ENCODE results near the gene MINDY2.
"Not testable (repeated sequence)": the region's sequence is repeated elsewhere in the genome, so short reads cannot be mapped to it uniquely, and the experiment has no call there.

The MINDY2 gene

GRCh38 chr15:58852347-58852746, 81.2 kb downstream of the MINDY2 start:
- TF ChIP-seq, protein P1, sequence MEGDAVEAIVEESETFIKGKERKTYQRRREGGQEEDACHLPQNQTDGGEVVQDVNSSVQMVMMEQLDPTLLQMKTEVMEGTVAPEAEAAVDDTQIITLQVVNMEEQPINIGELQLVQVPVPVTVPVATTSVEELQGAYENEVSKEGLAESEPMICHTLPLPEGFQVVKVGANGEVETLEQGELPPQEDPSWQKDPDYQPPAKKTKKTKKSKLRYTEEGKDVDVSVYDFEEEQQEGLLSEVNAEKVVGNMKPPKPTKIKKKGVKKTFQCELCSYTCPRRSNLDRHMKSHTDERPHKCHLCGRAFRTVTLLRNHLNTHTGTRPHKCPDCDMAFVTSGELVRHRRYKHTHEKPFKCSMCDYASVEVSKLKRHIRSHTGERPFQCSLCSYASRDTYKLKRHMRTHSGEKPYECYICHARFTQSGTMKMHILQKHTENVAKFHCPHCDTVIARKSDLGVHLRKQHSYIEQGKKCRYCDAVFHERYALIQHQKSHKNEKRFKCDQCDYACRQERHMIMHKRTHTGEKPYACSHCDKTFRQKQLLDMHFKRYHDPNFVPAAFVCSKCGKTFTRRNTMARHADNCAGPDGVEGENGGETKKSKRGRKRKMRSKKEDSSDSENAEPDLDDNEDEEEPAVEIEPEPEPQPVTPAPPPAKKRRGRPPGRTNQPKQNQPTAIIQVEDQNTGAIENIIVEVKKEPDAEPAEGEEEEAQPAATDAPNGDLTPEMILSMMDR (IDR thresholded peaks at IDR 0.05; ENCODE audit: control insufficient read depth, extremely low read depth, insufficient read depth): no peak
- H3K4me3 ChIP-seq (ENCODE audit: low read depth, low read length): no peak overlapping the region
- no peak for DNase-seq (ENCODE audit: low read depth)

GRCh38 chr15:58854593-58854992, 83.5 kb downstream of the MINDY2 start:
- no peak for DNase-seq (ENCODE audit: low read depth)
- TF ChIP-seq, protein P1 (IDR thresholded peaks at IDR 0.05; ENCODE audit: control insufficient read depth, extremely low read depth, insufficient read depth): no peak
- no peak overlapping the region for H3K4me3 ChIP-seq (ENCODE audit: low read depth, low read length)

- TF ChIP-seq, protein P1 (IDR thresholded peaks at IDR 0.05; ENCODE audit: control insufficient read depth, extremely low read depth, insufficient read depth): no peak
- DNase-seq (ENCODE audit: low read depth): no peak
- H3K4me3 ChIP-seq (ENCODE audit: low read depth, low read length): no peak overlapping the region
Observed at GRCh38 chr15:58856086-58856485, 85.0 kb downstream of the MINDY2 start.

- DNase-seq (ENCODE audit: low read depth); H3K4me3 ChIP-seq (ENCODE audit: low read depth, low read length): not testable (repeated sequence)
Observed at GRCh38 chr15:58856621-58857020, 85.5 kb downstream of the MINDY2 start.

- TF ChIP-seq, protein P1 (IDR thresholded peaks at IDR 0.05; ENCODE audit: control insufficient read depth, extremely low read depth, insufficient read depth): no peak
- no peak overlapping the region for H3K4me3 ChIP-seq (ENCODE audit: low read depth, low read length)
- DNase-seq (ENCODE audit: low read depth): no peak
Observed at GRCh38 chr15:58862326-58862725, 91.2 kb downstream of the MINDY2 start.

DNA sequence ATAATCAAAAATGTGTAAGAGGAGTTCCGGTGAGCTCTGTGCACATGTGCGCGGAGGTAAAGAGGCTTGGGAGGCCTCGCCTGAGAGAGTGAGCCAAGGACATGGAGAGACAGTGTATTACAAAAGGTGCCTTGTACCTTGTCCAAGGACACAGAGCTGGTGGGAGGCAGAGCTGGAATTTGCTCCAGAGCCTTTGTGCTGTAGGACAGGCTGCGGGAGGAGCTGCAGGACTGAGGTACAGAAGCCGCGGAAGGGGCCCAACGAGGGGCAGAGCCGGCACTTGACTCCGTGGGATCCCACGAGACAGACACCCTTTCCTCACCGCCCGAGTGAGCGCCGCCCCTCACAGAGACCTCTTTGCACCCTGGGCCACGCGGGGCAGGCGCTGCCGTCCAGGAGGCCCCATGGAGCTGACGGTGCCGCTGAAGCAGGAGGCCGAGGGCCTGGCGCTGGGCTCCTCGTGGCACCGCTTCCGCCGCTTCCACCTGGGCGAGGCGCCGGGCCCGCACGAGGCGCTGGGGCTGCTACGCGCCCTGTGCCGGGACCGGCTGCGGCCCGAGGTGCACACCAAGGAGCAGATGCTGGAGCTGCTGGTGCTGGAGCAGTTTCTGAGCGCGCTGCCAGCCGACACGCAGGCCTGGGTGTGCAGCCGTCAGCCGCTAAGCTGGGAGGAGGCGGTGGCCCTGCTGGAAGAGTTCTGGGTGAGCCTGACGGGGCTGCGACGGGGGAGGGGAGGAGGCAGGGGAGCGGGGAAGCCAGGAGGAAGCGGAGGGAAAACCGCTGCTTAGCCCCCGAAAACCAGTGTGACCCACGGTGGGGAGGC, 93.7 kb downstream of the MINDY2 start:
- DNase-seq (ENCODE audit: low read depth): no peak

GRCh38 chr15:58865425-58865880, 94.4 kb downstream of the MINDY2 start:
- TF ChIP-seq, protein P1 (IDR thresholded peaks at IDR 0.05; ENCODE audit: control insufficient read depth, extremely low read depth, insufficient read depth): no peak
- H3K4me3 ChIP-seq (ENCODE audit: low read depth, low read length): no peak overlapping the region
- no peak for DNase-seq (ENCODE audit: low read depth)

More for the DNA sequence above, 93.7 kb downstream of the MINDY2 start:
- TF ChIP-seq, protein P1 (IDR thresholded peaks at IDR 0.05; ENCODE audit: control insufficient read depth, extremely low read depth, insufficient read depth): no peak
- no peak overlapping the region for H3K4me3 ChIP-seq (ENCODE audit: low read depth, low read length)

All from LNCaP clone FGC (cell line).